Activated naive CD4-positive, alpha-beta T cell treated with anti-CD3 and anti-CD28 coated beads for 36 hours (primary cell): ENCODE measurements around the gene CIAO2B. TPM values are rescaled to one million over a fixed set of nuclear protein-coding genes. Genes with fewer than 3 reads are reported as not detected.
A peak's percentile ranks its signal among the peaks of the same experiment; 100 is the strongest.
"Not testable (repeated sequence)": the region's sequence is repeated elsewhere in the genome, so short reads cannot be mapped to it uniquely, and the experiment has no call there.

Source experiments
- CTCF ChIA-PET: fragments of 350-600 bp; sonication (Branson Sonifier 250); formaldehyde crosslinking; loops from one replicate; lab custom pipeline; 2021; ENCODE audit warnings: antibody characterized with exemption; lab: Charles Lee
- DNase-seq: peaks from one replicate; pipeline ENCODE4 v3.0.0-alpha.2; 2020
- H3K27ac Mint-ChIP-seq: one replicate; pipeline ENCODE4 v1.8.0; 2021; ENCODE audit warnings: mild to moderate bottlenecking, mixed read lengths
- H3K27me3 Mint-ChIP-seq: one replicate; pipeline ENCODE4 v1.8.0; 2021; ENCODE audit warnings: low read depth, mixed read lengths
- H3K36me3 Mint-ChIP-seq: one replicate; pipeline ENCODE4 v1.8.0; 2021; ENCODE audit warnings: low read depth, mixed read lengths
- H3K4me1 Mint-ChIP-seq: one replicate; pipeline ENCODE4 v1.8.0; 2021; ENCODE audit warnings: low read depth, mixed read lengths
- H3K4me3 Mint-ChIP-seq: one replicate; pipeline ENCODE4 v1.8.0; 2021; ENCODE audit warnings: mild to moderate bottlenecking, moderate library complexity, mixed read lengths
- H3K9me3 Mint-ChIP-seq: one replicate; pipeline ENCODE4 v1.8.0; 2021; ENCODE audit warnings: mixed read lengths
- intact Hi-C: fragments of 100-400 bp; cut with micrococcal nuclease; formaldehyde crosslinking; loops from one replicate; pipeline ENCODE4 v1.15.1; 2023
- total RNA-seq, 2 experiments: library from RNA; stranded (reverse); gene quantifications; one replicate each; pipeline ENCODE4 v1.2.3, GENCODE V29; 2021

The CIAO2B gene
- total RNA-seq, 2 experiments from 2014 or later: 169 to 173 TPM

GRCh38 chr16:66970775-66971720 lies 36.8 kb upstream of the CIAO2B start:
- Mint-ChIP-seq H3K9me3 (no peaks in the 10 kb centered on the region), H3K36me3 (no peaks in the 10 kb centered on the region), H3K4me3 (no peak overlapping the region), H3K4me1 (peaks cover 12% of the 10 kb centered on the region), H3K27ac (no peak overlapping the region), H3K27me3 (no peaks in the 10 kb centered on the region)
- DNase-seq: no peak
- intact Hi-C loops: loop anchor here (10.0 kb wide), 1 partner anchor 474 kb away; no protein-coding TSS in a partner anchor
- CTCF ChIA-PET: interaction anchor here (0.6 to 0.9 kb wide), 2 partner anchors 15 to 184 kb away, joined by 3 to 5 read pairs; no protein-coding TSS in a partner anchor

- intact Hi-C loops: no loop called here
- no peaks in the 10 kb centered on the region for H3K9me3 Mint-ChIP-seq
- H3K27ac Mint-ChIP-seq: no peak overlapping the region
These were observed 34.6 kb upstream of the CIAO2B start for GRCh38 chr16:66968847-66969246.

GRCh38 chr16:66964049-66964448 lies 29.8 kb upstream of the CIAO2B start:
- Mint-ChIP-seq H3K27me3 (no peaks in the 10 kb centered on the region), H3K36me3 (no peaks in the 10 kb centered on the region), H3K9me3 (no peaks in the 10 kb centered on the region), H3K27ac (no peak overlapping the region), H3K4me3 (no peak overlapping the region), H3K4me1 (peaks cover 12% of the 10 kb centered on the region)
- CTCF ChIA-PET: interaction anchor here (1.1 to 2.5 kb wide), 2 partner anchors 9 to 10 kb away, joined by 3 to 10 read pairs; no protein-coding TSS in a partner anchor
- DNase-seq: no peak
- intact Hi-C loops: no loop called here

More at GRCh38 chr16:66968847-66969246, 34.6 kb upstream of the CIAO2B start:
- H3K4me3 Mint-ChIP-seq: no peak overlapping the region
- H3K27me3 Mint-ChIP-seq: no peaks in the 10 kb centered on the region
- CTCF ChIA-PET: no interaction called here
- no peak for DNase-seq
- no peaks in the 10 kb centered on the region for H3K36me3 Mint-ChIP-seq
- H3K4me1 Mint-ChIP-seq: no peaks in the 10 kb centered on the region

GRCh38 chr16:66961914-66962313 lies 27.7 kb upstream of the CIAO2B start:
- H3K4me1 Mint-ChIP-seq: peaks cover 19% of the 10 kb centered on the region
- CTCF ChIA-PET: interaction anchor here (0.6 to 2.5 kb wide), 8 partner anchors 8 to 1367 kb away, joined by 3 to 11 read pairs (median 4); no protein-coding TSS in a partner anchor
- intact Hi-C loops: no loop called here
- no peak overlapping the region for H3K27ac Mint-ChIP-seq
- no peak overlapping the region for H3K4me3 Mint-ChIP-seq
- H3K9me3 Mint-ChIP-seq: no peaks in the 10 kb centered on the region
- H3K36me3 Mint-ChIP-seq: no peaks in the 10 kb centered on the region
- peak; percentile 53 for DNase-seq
- H3K27me3 Mint-ChIP-seq: no peaks in the 10 kb centered on the region

- no peak within 1 kb of the TSS for H3K27ac Mint-ChIP-seq
- H3K27me3 Mint-ChIP-seq: no peaks in the 10 kb centered on the region
- no peaks in the 10 kb centered on the region for H3K36me3 Mint-ChIP-seq
- H3K9me3 Mint-ChIP-seq: no peaks in the 10 kb centered on the region
- peaks cover 19% of the 10 kb centered on the region for H3K4me1 Mint-ChIP-seq
- DNase-seq: peak; percentile 77
- CTCF ChIA-PET: interaction anchor here (0.6 to 1.7 kb wide), 13 partner anchors 9 to 409 kb away, joined by 3 to 11 read pairs (median 3); no protein-coding TSS in a partner anchor
- no peak within 1 kb of the TSS for H3K4me3 Mint-ChIP-seq
- intact Hi-C loops: no loop called here
These were observed 27.0 kb upstream of the CIAO2B start, which contains the start of gene CES3 for GRCh38 chr16:66961065-66961744. TSS of gene CES3 (plus strand) at chr16:66961266. CDS start at chr16:66961308, 42 bp downstream.

- Mint-ChIP-seq H3K36me3 (no peaks in the 10 kb centered on the region), H3K9me3 (no peaks in the 10 kb centered on the region), H3K27me3 (no peaks in the 10 kb centered on the region), H3K27ac (no peak overlapping the region), H3K4me3 (no peak overlapping the region), H3K4me1 (peaks cover 19% of the 10 kb centered on the region)
- CTCF ChIA-PET: interaction anchor here (0.7 to 3.1 kb wide), 12 partner anchors 8 to 437 kb away, joined by 3 to 13 read pairs (median 3); partner anchors contain the start of genes FBXL8 and TRADD
- no peak for DNase-seq
- intact Hi-C loops: no loop called here
These were observed 26.1 kb upstream of the CIAO2B start for GRCh38 chr16:66960270-66960669.

- Mint-ChIP-seq H3K27ac (no peak overlapping the region), H3K4me3 (no peak overlapping the region), H3K36me3 (no peaks in the 10 kb centered on the region), H3K27me3 (no peaks in the 10 kb centered on the region), H3K4me1 (peaks cover 19% of the 10 kb centered on the region), H3K9me3 (no peaks in the 10 kb centered on the region)
- intact Hi-C loops: loop anchor here (10.0 kb wide), 1 partner anchor 455 kb away; the partner anchor contains the start of gene ZDHHC1
- DNase-seq: no peak
- CTCF ChIA-PET: interaction anchor here (0.6 to 3.1 kb wide), 8 partner anchors 10 to 437 kb away, joined by 3 to 13 read pairs (median 3); partner anchors contain the start of genes FBXL8, MATCAP1 and TRADD
These were observed 25.5 kb upstream of the CIAO2B start for GRCh38 chr16:66959704-66960161.

- no peak for DNase-seq
- CTCF ChIA-PET: interaction anchor here (0.6 to 3.1 kb wide), 12 partner anchors 9 to 224 kb away, joined by 3 to 13 read pairs (median 4); partner anchors contain the start of genes FBXL8 and MATCAP1
- Mint-ChIP-seq H3K27ac (no peak overlapping the region), H3K4me3 (no peak overlapping the region), H3K36me3 (no peaks in the 10 kb centered on the region), H3K9me3 (no peaks in the 10 kb centered on the region), H3K4me1 (peaks cover 19% of the 10 kb centered on the region), H3K27me3 (no peaks in the 10 kb centered on the region)
- intact Hi-C loops: loop anchor here (10.0 kb wide), 1 partner anchor 456 kb away; the partner anchor contains the start of gene ZDHHC1
These were observed 24.9 kb upstream of the CIAO2B start for GRCh38 chr16:66958857-66959703.

- DNase-seq, H3K9me3 Mint-ChIP-seq, H3K4me3 Mint-ChIP-seq, H3K36me3 Mint-ChIP-seq, H3K27ac Mint-ChIP-seq: not testable (repeated sequence)
- intact Hi-C loops: loop anchor here (10.0 kb wide), 1 partner anchor 459 kb away; the partner anchor contains the start of gene ZDHHC1
- Mint-ChIP-seq H3K4me1 (peaks cover 12% of the 10 kb centered on the region), H3K27me3 (peaks cover 14% of the 10 kb centered on the region)
- CTCF ChIA-PET: interaction anchor here (0.6 to 2.1 kb wide), 4 partner anchors 16 to 198 kb away, joined by 3 to 5 read pairs (median 4); partner anchors contain the start of gene B3GNT9
These were observed 21.9 kb upstream of the CIAO2B start for GRCh38 chr16:66956154-66956457.

GRCh38 chr16:66955363-66956153 lies 21.4 kb upstream of the CIAO2B start:
- not testable (repeated sequence) for DNase-seq, H3K9me3 Mint-ChIP-seq, H3K4me3 Mint-ChIP-seq, H3K36me3 Mint-ChIP-seq, H3K27ac Mint-ChIP-seq
- intact Hi-C loops: loop anchor here (2.0 to 10.0 kb wide), 3 partner anchors 61 to 459 kb away; partner anchors contain the start of genes PLEKHG4 and ZDHHC1
- H3K27me3 Mint-ChIP-seq: peaks cover 15% of the 10 kb centered on the region
- CTCF ChIA-PET: interaction anchor here (0.6 to 2.1 kb wide), 3 partner anchors 16 to 198 kb away, joined by 3 to 5 read pairs (median 4); no protein-coding TSS in a partner anchor
- peaks cover 13% of the 10 kb centered on the region for H3K4me1 Mint-ChIP-seq
